Transverse colon (tissue), 3 donors: Measurements from ENCODE around the gene DENND1A.

Experiments used
- EP300 ChIP-seq: sonication (generic); formaldehyde crosslinking; IDR thresholded peaks from one replicate; pipeline ENCODE4 v1.6.1; 2017; ENCODE audit warnings: antibody characterized with exemption, low read depth
- TF ChIP-seq, protein P1 (sequence below), 5 experiments: fragments of 200-600 bp in 3 of 5; fragments of 450-650 bp in 2 of 5; sonication (generic) in 3 of 5; IDR thresholded peaks; 1 replicate in 2 of 5; 2 replicates in 3 of 5; pipeline ENCODE4 v1.5.1; 2016 to 2017; ENCODE audit warnings: antibody characterized with exemption in 5 of 5, inconsistent platforms in 3 of 5, mild to moderate bottlenecking in 2 of 5, moderate library complexity in 1 of 5

GRCh38 chr9:123453076-123453667 lies 476.8 kb downstream of the DENND1A start:
- TF ChIP-seq, protein P1, sequence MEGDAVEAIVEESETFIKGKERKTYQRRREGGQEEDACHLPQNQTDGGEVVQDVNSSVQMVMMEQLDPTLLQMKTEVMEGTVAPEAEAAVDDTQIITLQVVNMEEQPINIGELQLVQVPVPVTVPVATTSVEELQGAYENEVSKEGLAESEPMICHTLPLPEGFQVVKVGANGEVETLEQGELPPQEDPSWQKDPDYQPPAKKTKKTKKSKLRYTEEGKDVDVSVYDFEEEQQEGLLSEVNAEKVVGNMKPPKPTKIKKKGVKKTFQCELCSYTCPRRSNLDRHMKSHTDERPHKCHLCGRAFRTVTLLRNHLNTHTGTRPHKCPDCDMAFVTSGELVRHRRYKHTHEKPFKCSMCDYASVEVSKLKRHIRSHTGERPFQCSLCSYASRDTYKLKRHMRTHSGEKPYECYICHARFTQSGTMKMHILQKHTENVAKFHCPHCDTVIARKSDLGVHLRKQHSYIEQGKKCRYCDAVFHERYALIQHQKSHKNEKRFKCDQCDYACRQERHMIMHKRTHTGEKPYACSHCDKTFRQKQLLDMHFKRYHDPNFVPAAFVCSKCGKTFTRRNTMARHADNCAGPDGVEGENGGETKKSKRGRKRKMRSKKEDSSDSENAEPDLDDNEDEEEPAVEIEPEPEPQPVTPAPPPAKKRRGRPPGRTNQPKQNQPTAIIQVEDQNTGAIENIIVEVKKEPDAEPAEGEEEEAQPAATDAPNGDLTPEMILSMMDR (IDR thresholded peaks at IDR 0.05): no peak
- TF ChIP-seq EP300: no peak
